GM13976 (cell line): ENCODE measurements around the gene ABLIM1.

Experiments
- DNase-seq: peaks from one replicate; pipeline ENCODE4 v3.0.0; 2012; ENCODE audit warnings: low spot score
- in situ Hi-C: fragments of 300-500 bp; cut with MboI; formaldehyde crosslinking; loops from one replicate; pipeline ENCODE4 v1.12.0; 2022; ENCODE audit warnings: low sequenced_read_pairs, mixed read lengths, inconsistent platforms; ENCODE audit not compliant: unreplicated experiment
- TF ChIP-seq, protein P1 (sequence below): IDR thresholded peaks from 2 replicates; pipeline ENCODE4 v1.5.1; 2012; ENCODE audit warnings: borderline replicate concordance, mild to moderate bottlenecking; ENCODE audit not compliant: insufficient read depth; ENCODE audit errors: extremely low read depth, missing control alignments, control extremely low read depth

ABLIM1 gene

DNA sequence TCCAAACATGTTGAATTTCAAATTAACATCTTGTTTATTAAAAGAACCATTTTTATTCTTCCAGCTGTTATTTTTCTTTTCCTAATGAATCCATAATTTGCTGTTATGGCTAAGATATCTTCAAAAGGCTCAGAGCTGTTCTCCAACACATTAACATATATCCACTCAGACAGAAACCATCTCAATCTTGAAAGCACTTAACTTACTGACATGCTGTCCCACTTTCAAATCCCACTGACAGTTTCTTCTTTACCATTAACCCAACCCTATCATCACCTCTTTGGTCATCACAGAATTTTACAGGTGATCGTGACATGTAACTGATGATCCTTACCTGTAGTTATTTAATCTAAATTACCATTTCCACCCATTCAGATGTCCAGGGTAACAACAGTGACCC, 178.2 kb downstream of the ABLIM1 start:
- TF ChIP-seq, protein P1, sequence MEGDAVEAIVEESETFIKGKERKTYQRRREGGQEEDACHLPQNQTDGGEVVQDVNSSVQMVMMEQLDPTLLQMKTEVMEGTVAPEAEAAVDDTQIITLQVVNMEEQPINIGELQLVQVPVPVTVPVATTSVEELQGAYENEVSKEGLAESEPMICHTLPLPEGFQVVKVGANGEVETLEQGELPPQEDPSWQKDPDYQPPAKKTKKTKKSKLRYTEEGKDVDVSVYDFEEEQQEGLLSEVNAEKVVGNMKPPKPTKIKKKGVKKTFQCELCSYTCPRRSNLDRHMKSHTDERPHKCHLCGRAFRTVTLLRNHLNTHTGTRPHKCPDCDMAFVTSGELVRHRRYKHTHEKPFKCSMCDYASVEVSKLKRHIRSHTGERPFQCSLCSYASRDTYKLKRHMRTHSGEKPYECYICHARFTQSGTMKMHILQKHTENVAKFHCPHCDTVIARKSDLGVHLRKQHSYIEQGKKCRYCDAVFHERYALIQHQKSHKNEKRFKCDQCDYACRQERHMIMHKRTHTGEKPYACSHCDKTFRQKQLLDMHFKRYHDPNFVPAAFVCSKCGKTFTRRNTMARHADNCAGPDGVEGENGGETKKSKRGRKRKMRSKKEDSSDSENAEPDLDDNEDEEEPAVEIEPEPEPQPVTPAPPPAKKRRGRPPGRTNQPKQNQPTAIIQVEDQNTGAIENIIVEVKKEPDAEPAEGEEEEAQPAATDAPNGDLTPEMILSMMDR, result no peak
- no peak for DNase-seq
- in situ Hi-C loops, result loop anchor here (10.0 kb wide), 1 partner anchor 65 kb away; no protein-coding TSS in a partner anchor

DNA sequence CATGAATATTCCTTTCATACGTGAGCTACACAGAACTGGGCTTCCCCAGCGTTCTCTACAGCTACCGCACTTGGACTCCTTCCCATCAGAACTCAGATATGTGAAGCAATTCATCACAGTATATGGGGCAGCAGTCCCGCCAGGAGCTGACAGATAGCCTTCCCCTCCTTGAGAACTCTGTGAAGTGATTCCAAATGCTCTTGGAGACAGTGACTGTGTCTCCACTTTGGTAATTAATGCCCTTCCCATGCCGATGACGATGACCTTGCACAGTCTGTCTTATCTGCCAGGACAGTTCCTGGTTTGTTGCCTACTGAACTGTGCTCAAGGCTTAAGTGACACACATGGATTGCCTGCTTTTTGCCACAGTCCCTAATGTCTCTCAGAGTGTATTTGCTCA, 178.8 kb downstream of the ABLIM1 start:
- in situ Hi-C loops, result loop anchor here (10.0 kb wide), 1 partner anchor 65 kb away; no protein-coding TSS in a partner anchor
- TF ChIP-seq, protein P1, result no peak
- DNase-seq, result no peak

DNA sequence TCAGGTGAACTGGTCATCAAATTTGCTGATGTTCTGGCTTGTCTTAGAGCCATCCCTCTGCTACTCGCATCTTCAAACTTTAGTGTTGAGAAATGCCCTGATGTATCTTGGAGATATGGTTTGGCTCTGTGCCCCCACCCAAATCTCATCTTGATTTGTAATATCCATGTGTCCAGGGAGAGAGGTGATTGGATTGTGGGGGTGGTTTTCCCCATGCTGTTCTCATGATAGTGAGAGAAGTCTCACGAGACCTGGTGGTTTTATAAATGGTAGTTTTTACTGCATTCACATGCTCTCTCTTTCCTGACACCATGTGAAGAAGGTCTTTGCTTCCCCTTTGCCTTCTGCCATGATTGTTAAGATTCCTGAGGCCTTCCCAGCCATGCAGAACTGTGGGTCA, 179.8 kb downstream of the ABLIM1 start:
- in situ Hi-C loops, result loop anchor here (10.0 kb wide), 1 partner anchor 67 kb away; no protein-coding TSS in a partner anchor
- TF ChIP-seq, protein P1, result no peak
- DNase-seq, result no peak

DNA sequence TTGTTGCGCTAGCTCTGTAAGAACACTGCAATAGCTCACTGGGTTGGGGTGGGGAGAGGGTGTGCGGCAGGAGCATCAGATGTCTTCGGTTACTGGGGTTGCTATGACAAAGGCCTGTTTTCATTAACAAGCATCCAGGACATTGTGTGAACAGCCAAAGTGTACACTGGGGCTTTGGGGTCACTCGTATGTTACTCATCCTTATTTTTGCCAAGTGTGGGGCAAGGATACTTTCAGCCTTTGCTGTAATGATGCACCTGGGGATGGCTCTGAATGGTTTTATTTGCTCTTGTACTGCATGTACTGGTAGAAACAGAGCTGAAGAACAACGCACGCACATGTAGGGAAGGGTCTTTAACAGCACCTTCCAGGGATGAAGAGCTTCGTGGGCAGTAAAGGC, 180.8 kb downstream of the ABLIM1 start:
- TF ChIP-seq, protein P1, result no peak
- DNase-seq, result no peak
- in situ Hi-C loops, result loop anchor here (10.0 kb wide), 1 partner anchor 68 kb away; no protein-coding TSS in a partner anchor

DNA sequence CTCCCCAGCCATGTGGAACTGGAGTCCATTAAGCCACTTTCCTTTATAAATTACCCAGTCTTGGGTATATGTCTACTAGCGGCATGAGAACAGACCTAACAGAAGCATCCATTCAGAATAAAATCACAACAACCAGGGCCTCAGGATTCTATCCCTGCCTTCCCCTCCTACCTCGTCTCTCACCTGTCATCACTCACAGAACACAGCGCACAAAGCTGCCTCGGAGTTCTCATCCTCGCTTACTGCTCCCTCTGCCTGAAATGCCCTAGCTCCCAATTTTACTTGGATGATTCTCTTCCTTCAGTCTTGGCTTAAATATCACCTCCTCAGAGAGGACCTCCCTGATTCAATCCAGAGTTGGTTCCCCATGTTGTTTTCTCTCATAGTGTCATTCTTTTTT, 183.1 kb downstream of the ABLIM1 start:
- in situ Hi-C loops, result loop anchor here (10.0 kb wide), 1 partner anchor 70 kb away; no protein-coding TSS in a partner anchor
- DNase-seq, result no peak
- TF ChIP-seq, protein P1, result no peak

DNA sequence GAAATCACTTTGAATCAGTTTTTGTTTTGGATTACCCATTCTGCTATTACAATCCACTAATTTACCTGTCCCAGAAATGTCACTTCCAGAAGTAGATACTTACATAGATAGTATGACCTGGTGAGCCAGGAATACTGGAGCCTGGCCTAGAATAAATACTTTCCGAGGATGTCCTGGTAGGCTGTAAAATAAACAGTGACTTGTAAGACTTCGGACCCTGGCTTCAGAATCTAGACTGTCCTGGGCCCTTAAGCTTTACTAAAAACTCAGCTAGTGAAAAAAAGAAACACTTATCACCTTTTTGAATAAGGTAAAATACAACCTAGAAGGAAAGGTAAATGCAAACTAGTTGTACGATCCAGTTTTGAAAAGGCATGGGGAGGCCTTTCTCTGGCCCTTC, 184.3 kb downstream of the ABLIM1 start:
- in situ Hi-C loops, result loop anchor here (10.0 kb wide), 1 partner anchor 71 kb away; no protein-coding TSS in a partner anchor
- DNase-seq, result no peak

More for the DNA sequence above, 184.3 kb downstream of the ABLIM1 start:
- TF ChIP-seq, protein P1, result no peak
